Muscle layer of colon (tissue), 2 donors: ENCODE measurements around the gene DYDC1.
"Not testable (repeated sequence)": the region's sequence is repeated elsewhere in the genome, so short reads cannot be mapped to it uniquely, and the experiment has no call there.

Source experiments
- H3K27ac ChIP-seq: one replicate; pipeline ENCODE4 v1.7.0; 2013; ENCODE audit warnings: low read depth, mild to moderate bottlenecking, low read length, moderate library complexity
- H3K27me3 ChIP-seq, 2 donors: one replicate each; pipeline ENCODE4 v1.7.0; 2013; ENCODE audit warnings: low read length in 2 of 2, mild to moderate bottlenecking in 2 of 2; ENCODE audit not compliant: insufficient read depth in 2 of 2, control insufficient read depth in 1 of 2
- H3K36me3 ChIP-seq: one replicate; pipeline ENCODE4 v1.7.0; 2013; ENCODE audit warnings: mild to moderate bottlenecking, low read length; ENCODE audit not compliant: insufficient read depth
- H3K4me1 ChIP-seq: one replicate; pipeline ENCODE4 v1.7.0; 2013; ENCODE audit warnings: mild to moderate bottlenecking, low read length; ENCODE audit not compliant: insufficient read depth
- H3K4me3 ChIP-seq, 2 donors: one replicate each; pipeline ENCODE4 v1.7.0; 2013; ENCODE audit warnings: low read length in 2 of 2, low read depth in 1 of 2, mild to moderate bottlenecking in 1 of 2, moderate library complexity in 1 of 2
- H3K9ac ChIP-seq: one replicate; pipeline ENCODE4 v1.7.0; 2013; ENCODE audit warnings: low read length
- H3K9me3 ChIP-seq: one replicate; pipeline ENCODE4 v1.7.0; 2013; ENCODE audit warnings: mild to moderate bottlenecking, low read length
- donor health status: abdominal sarcoma.
- donor health status: Adenocarcinoma of cecum.

Gene DYDC1

GRCh38 chr10:80373502-80373901, 16.9 kb upstream of the DYDC1 start:
- no peaks in the 10 kb centered on the region for H3K4me1 ChIP-seq
- no peaks in the 10 kb centered on the region for H3K36me3 ChIP-seq
- no peak overlapping the region for H3K27ac ChIP-seq
- H3K9me3 ChIP-seq = no peaks in the 10 kb centered on the region
- H3K27me3 ChIP-seq = no peaks in the 10 kb centered on the region
- no peak overlapping the region for H3K4me3 ChIP-seq
- H3K9ac ChIP-seq = no peak overlapping the region

GRCh38 chr10:80372675-80373074, 16.1 kb upstream of the DYDC1 start:
- no peaks in the 10 kb centered on the region for H3K27me3 ChIP-seq
- no peak overlapping the region for H3K27ac ChIP-seq
- no peaks in the 10 kb centered on the region for H3K4me1 ChIP-seq
- no peak overlapping the region for H3K9ac ChIP-seq
- H3K36me3 ChIP-seq = no peaks in the 10 kb centered on the region
- H3K4me3 ChIP-seq = no peak overlapping the region
- no peaks in the 10 kb centered on the region for H3K9me3 ChIP-seq

- no peaks in the 10 kb centered on the region for H3K9me3 ChIP-seq
- no peaks in the 10 kb centered on the region for H3K4me1 ChIP-seq
- H3K9ac ChIP-seq = no peak overlapping the region
- H3K27me3 ChIP-seq = no peaks in the 10 kb centered on the region
- H3K27ac ChIP-seq = no peak overlapping the region
- H3K4me3 ChIP-seq = no peak overlapping the region
- H3K36me3 ChIP-seq = no peaks in the 10 kb centered on the region
Measured at GRCh38 chr10:80371467-80371866, 14.9 kb upstream of the DYDC1 start.

- H3K4me1 ChIP-seq = no peaks in the 10 kb centered on the region
- H3K27ac ChIP-seq = no peak overlapping the region
- H3K27me3 ChIP-seq = no peaks in the 10 kb centered on the region
- no peak overlapping the region for H3K9ac ChIP-seq
- no peaks in the 10 kb centered on the region for H3K36me3 ChIP-seq
- H3K4me3 ChIP-seq = no peak overlapping the region
- H3K9me3 ChIP-seq = no peaks in the 10 kb centered on the region
Measured at GRCh38 chr10:80365510-80365909, 9.0 kb upstream of the DYDC1 start.

- Histone ChIP-seq H3K36me3 (no peaks in the 10 kb centered on the region), H3K4me3 (no peak overlapping the region), H3K9ac (no peak overlapping the region), H3K9me3 (no peaks in the 10 kb centered on the region), H3K4me1 (no peaks in the 10 kb centered on the region), H3K27me3 (peaks cover 6 to 28% of the 10 kb centered on the region in 2 donors), H3K27ac (no peak overlapping the region)
Measured at GRCh38 chr10:80359644-80360043, 3.1 kb upstream of the DYDC1 start.

- not testable (repeated sequence) for H3K9ac ChIP-seq, H3K9me3 ChIP-seq, H3K36me3 ChIP-seq, H3K4me3 ChIP-seq, H3K27ac ChIP-seq, H3K4me1 ChIP-seq
- H3K27me3 ChIP-seq = peaks cover 6 to 28% of the 10 kb centered on the region in 2 donors
Measured at GRCh38 chr10:80358925-80359324, 2.4 kb upstream of the DYDC1 start.

GRCh38 chr10:80357851-80358125, 1.2 kb upstream of the DYDC1 start:
- H3K27ac ChIP-seq = no peak overlapping the region
- peaks cover 6 to 28% of the 10 kb centered on the region in 2 donors for H3K27me3 ChIP-seq
- no peaks in the 10 kb centered on the region for H3K4me1 ChIP-seq
- H3K9me3 ChIP-seq = no peaks in the 10 kb centered on the region
- no peak overlapping the region for H3K4me3 ChIP-seq
- H3K9ac ChIP-seq = no peak overlapping the region
- H3K36me3 ChIP-seq = no peaks in the 10 kb centered on the region

GRCh38 chr10:80356989-80357850, 665 bp upstream of the DYDC1 start:
- H3K4me1 ChIP-seq = no peaks in the 10 kb centered on the region
- H3K27ac ChIP-seq = no peak overlapping the region
- H3K9me3 ChIP-seq = no peaks in the 10 kb centered on the region
- H3K27me3 ChIP-seq = peaks cover 6 to 28% of the 10 kb centered on the region in 2 donors
- H3K4me3 ChIP-seq = peak overlapping the region; percentile 39 to 43
- no peak overlapping the region for H3K9ac ChIP-seq
- no peaks in the 10 kb centered on the region for H3K36me3 ChIP-seq

- peaks cover 4 to 9% of the 10 kb centered on the region in 2 donors for H3K27me3 ChIP-seq
- H3K9me3 ChIP-seq = no peaks in the 10 kb centered on the region
- no peaks in the 10 kb centered on the region for H3K36me3 ChIP-seq
- H3K27ac ChIP-seq = no peak overlapping the region
- no peak overlapping the region for H3K4me3 ChIP-seq
- no peak overlapping the region for H3K9ac ChIP-seq
- H3K4me1 ChIP-seq = no peaks in the 10 kb centered on the region
Measured at GRCh38 chr10:80351220-80351619, 5.3 kb downstream of the DYDC1 start.

GRCh38 chr10:80350251-80350650, 6.3 kb downstream of the DYDC1 start:
- H3K4me3 ChIP-seq = no peak overlapping the region
- no peak overlapping the region for H3K9ac ChIP-seq
- peaks cover 0 to 3% of the 10 kb centered on the region in 2 donors for H3K27me3 ChIP-seq
- H3K9me3 ChIP-seq = no peaks in the 10 kb centered on the region
- H3K4me1 ChIP-seq = no peaks in the 10 kb centered on the region
- no peak overlapping the region for H3K27ac ChIP-seq
- no peaks in the 10 kb centered on the region for H3K36me3 ChIP-seq

GRCh38 chr10:80344912-80345311, 11.6 kb downstream of the DYDC1 start:
- Histone ChIP-seq H3K9me3 (no peaks in the 10 kb centered on the region), H3K36me3 (no peaks in the 10 kb centered on the region), H3K4me3 (no peak overlapping the region), H3K27ac (no peak overlapping the region), H3K9ac (no peak overlapping the region), H3K27me3 (no peaks in the 10 kb centered on the region), H3K4me1 (no peaks in the 10 kb centered on the region)

- H3K4me3 ChIP-seq = no peak overlapping the region
- H3K27me3 ChIP-seq = no peaks in the 10 kb centered on the region
- no peaks in the 10 kb centered on the region for H3K9me3 ChIP-seq
- H3K9ac ChIP-seq = no peak overlapping the region
- no peak overlapping the region for H3K27ac ChIP-seq
- no peaks in the 10 kb centered on the region for H3K36me3 ChIP-seq
- no peaks in the 10 kb centered on the region for H3K4me1 ChIP-seq
Measured at GRCh38 chr10:80344276-80344675, 12.3 kb downstream of the DYDC1 start.
